NAMALWA (cell line): Measurements from ENCODE around the gene METTL17.
A peak's percentile ranks its signal among the peaks of the same experiment; 100 is the strongest.
"Not testable (repeated sequence)": the region's sequence is repeated elsewhere in the genome, so short reads cannot be mapped to it uniquely, and the experiment has no call there.

ENCODE experiments used
- DNase-seq: peaks from one replicate; pipeline ENCODE4 v3.0.0-alpha.2; 2015; ENCODE audit warnings: low spot score

The METTL17 gene, protein sequence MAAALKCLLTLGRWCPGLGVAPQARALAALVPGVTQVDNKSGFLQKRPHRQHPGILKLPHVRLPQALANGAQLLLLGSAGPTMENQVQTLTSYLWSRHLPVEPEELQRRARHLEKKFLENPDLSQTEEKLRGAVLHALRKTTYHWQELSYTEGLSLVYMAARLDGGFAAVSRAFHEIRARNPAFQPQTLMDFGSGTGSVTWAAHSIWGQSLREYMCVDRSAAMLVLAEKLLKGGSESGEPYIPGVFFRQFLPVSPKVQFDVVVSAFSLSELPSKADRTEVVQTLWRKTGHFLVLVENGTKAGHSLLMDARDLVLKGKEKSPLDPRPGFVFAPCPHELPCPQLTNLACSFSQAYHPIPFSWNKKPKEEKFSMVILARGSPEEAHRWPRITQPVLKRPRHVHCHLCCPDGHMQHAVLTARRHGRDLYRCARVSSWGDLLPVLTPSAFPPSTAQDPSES

DNA sequence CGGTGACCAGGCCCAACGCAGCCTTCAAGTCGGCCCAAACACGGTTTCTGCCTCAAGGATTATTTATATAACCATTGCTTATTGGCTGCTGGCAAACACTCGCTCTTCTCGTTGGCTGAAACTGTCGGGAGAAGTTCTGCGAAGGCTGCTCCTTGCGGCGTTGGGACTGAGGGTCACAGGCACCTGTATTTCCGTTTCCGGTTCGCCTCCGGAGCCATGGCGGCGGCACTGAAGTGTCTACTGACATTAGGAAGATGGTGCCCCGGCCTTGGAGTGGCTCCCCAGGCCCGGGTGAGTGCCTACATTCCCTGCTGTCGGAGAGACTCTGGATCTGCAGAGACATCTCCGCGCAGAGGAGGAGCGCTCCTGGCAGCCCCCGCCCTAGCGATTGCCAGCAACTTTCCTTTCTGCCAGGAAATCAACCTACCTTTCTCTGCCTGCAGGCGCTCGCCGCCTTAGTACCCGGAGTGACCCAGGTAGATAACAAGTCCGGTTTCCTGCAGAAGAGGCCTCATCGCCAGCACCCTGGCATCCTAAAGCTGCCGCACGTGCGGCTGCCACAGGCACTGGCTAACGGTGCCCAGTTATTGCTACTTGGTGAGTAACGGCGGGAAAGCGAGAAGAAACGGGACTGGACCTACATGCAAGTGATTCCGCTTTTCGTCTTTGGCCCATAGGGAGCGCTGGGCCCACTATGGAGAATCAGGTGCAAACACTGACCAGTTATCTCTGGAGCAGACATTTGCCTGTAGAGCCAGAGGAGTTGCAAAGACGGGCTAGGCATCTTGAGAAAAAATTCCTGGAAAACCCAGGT, at the start of gene METTL17:
Gene METTL17 (plus strand): TSS at position 194 of the 814 bp plus-strand sequence. CDS start 23 bp downstream, at position 217.
- DNase-seq = peak; percentile 98

DNA sequence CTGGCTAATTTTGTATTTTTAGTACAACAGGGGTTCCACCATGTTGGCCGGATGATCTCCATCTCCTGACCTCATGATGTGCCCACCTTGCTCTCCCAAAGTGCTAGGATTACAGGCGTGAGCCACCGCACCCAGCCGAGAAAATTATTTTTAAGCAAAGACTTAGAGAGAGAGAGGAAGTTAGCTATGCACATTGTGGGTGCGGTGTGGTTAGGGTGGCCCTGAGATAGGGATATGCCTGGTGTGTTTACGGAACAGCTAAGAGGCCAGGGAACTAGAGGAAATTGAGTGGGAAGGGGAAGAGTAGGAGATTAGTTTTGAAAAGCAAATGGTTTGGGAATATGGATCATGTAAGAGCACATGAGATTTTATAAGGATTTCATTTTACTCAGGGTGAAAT, 44.6 kb upstream of the METTL17 start:
- not testable (repeated sequence) for DNase-seq

DNA sequence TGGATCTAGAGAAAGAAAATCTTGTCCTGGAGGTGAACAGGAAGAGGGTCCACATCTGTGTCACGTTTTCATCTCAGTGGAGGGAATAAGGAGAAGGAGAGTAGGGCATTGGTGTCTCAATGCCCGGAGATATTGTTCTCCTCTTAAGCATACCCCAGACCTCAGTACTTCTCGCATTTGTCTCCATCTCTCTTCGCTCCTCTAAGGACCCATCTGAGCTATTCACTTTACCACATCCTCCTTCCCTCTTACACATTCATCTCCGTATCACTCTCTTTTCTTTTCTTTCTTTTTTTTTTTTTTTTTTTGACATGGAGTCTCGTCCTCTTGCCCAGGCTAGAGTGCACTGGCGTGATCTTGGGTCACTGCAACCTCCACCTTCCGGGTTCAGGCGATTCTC, 43.1 kb upstream of the METTL17 start:
- not testable (repeated sequence) for DNase-seq

DNA sequence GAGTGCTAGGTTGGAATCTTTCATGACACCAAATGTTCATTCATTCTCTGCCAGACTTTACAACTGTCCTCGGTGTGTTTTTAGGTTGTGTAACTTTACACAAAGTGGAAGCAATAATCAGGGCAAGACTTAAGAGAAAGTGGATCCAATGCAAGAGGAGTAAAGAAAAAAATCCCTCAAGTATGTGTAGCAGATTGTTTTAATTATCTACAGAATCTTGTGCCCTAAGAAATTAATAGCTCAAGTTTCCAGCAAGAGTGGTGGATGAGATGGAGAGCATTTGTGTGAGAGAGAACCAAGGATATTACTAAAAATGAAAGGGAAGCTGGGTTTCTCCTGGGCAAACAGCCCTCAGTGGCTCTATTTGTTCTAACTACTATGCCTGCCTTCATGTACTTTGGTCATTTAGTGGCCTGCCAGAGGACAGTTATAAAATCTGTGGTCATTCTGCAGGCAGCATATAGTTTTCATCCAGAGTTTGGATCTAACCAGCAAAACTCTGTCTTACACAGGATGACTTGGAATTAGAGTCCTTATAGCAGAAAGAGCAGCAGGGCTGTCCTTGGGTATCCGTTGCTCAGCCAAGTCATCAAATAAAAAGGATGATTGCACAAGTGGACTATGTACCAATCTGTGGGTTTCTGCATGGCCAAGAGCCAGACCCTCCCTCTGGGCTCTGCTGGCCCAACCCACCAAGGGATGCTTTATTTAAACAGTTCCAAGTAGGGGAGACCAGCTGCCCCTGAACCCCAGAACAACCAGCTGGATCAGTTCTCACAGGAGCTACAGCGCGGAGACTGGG, 34.8 kb upstream of the METTL17 start, which contains the start of gene RNASE2:
Gene RNASE2 (plus strand): TSS at position 752 of the 802 bp plus-strand sequence. CDS start 285 bp downstream, outside the sequence.
- not testable (repeated sequence) for DNase-seq

DNA sequence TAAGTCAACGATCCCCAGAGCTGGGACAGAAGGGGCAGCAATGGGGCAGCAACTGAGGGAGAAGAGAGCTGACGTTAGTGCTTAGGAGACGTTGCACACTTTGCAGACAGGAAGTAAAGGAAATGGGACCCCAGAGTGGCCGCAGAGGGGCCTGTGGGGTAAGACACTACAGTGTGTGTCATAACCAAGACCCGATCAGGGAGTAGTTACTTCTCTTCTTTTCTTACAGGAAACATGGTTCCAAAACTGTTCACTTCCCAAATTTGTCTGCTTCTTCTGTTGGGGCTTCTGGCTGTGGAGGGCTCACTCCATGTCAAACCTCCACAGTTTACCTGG, 34.3 kb upstream of the METTL17 start:
- DNase-seq = not testable (repeated sequence)

DNA sequence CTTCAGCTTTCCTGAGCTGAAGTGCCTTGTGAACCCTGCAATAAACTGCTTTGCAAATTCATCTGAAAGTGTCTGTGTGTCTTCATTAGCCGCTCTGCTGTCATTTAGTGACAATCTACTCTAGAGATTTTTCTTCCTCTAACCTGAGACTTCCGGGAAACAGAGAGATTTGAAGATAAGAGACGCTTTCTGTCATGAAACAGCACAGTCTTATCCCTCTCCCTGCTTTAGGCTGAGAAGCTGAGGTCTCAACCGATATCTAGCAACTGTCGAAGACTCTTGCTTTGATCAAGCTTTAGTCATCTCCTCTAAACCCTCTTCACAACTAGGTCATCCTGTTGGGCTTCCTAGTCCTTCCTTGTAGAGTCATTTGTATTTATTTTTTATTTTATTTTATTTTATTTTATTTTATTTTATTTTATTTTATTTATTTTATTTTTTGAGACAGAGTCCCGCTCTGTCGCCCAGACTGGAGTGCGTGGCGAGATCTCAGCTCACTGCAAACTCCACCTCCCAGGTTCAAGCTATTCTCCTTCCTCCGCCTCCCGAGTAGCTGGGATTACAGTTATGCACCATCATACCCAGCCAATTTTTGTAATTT, 33.3 kb upstream of the METTL17 start:
- no peak for DNase-seq

DNA sequence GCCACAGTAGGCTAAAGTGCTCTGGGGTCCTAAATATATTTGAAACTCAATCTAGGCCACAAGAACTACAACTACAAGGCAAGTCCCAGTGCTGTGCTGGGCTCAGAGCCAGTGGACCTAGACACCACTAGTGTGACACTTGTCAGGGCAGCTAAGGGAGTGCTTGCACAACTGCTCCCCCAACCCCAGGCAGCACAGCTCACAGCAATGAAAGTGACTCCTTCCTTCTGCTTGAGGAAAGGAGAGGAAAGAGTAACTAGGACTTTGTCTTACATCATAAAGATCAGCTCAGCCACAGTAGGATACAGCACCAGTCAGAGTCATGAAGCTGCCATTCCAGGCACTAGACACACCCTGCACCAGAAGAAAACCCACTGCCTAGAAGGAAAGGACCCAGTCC, 30.8 kb upstream of the METTL17 start:
- not testable (repeated sequence) for DNase-seq

DNA sequence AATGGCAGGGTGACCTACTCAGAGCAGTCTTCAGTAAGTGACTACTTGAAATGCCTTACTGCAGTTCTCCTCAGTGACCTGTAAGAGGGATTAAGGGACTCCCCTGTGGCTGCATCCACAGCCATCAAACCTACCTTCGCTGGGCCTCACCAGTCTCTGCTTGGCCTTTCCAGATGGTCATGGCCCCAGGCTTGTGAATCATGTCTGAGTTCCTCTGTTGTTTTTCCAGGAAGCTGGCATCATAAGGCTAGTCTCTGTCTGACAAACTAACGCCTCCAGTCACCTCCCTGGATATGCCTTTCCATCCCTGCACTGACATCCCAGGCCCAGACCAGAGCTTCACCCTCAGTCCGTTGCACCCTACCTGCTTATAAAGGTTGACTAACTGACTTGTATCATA, 20.4 kb upstream of the METTL17 start:
- no peak for DNase-seq

DNA sequence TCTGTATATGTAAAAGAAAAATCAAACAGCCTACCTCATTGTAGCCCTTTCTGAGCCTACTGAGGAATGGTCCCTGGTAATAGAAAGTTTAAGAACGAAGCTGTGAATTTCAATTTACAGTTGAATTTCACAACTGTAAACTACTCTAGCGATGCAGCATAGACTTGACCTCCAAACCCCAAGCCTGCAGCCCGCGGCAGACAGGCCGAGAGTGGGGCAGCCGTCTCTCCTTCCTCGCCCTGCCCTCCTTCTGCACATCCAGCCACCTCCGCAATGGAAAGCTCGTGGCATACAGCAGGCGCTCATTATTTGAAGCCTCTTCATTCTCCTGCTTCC, 19.2 kb upstream of the METTL17 start:
- DNase-seq = no peak

DNA sequence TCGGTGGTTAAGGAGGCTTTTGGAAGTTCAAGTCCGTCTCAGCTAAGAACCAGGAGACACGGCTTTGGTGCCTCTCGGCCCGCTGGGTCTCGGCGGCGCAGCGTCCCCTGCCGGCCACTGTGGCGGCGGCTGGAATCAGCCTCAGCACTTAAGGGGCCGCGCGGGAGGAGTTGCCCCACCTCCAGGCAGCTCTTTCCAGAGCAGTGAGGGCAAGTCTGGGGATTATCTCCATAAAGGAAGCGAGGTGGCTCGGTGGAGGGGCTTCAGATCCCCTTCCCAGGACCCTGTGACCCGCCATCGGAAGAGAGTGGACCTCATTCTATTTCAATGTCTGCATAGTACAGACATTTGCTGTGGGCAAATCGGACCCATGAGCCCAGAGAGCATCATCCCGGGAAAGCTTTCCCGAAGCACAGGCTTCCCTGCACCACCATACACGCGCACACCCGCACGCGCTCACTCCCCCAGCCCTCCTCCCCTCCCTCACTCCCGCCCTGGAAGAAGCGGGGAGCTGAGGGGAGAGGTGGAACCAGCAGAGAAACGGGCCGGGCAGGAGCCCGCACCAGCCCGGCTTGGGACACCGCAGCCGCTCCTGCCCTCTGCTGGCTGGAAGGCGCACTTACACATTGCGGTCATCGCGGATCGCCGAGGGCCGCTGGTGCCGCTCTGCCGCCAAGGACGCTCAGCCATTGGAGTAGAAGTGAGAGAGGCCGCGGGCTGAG, 18.6 kb upstream of the METTL17 start:
- DNase-seq = peak; percentile 85

DNA sequence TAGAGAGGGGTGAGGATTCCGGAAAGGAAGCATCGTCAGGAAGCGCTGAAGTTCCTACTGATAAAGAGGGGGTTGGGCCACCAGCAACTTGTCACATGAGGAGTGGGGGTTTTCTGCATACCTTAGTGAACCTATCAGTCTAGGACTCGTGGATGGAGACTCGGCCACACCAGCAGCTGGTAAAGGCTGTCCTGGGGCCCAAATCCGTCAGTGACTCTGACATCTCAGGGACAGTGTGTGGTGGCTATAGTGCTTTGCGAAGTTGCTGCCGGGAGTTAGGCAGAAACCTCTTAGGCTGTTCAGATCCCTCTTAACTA, 18.1 kb upstream of the METTL17 start:
- no peak for DNase-seq

DNA sequence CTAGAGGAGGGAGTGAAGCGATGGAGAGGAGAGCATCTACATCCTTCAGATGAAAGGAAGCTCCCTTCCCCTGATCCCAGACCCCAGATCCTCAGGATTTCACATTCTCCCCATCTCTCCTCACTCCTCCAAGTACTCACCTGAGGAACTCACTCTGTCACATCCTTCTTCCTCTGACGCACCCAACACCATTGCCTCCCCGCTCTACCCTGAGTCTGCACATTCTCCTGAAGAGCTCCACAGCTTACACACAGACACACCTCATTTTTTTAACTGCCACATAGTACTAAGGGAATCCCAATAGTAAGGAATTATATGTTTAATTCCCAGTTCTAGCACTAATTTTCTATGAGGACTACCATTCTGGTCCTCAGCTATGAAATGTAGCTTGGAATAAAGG, 16.3 kb upstream of the METTL17 start:
- DNase-seq = no peak

DNA sequence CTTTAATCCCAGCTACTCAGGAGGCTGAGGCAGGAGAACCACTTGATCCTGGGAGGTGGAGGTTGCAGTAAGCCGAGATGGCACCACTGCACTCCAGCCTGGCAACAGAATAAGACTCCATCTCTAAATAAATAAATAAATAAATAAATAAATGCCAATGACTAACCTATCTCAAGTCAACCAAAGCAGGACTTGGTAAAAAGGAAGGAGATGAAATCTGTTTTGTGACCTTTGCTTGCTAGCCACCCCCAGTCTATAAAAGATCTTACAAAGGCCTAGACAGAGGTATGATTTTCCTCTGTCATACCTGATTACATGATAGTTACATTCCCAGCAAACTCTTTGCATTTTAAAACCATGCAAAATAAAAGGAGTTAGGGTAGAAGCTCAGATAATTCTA, 13.5 kb upstream of the METTL17 start:
- DNase-seq = no peak

DNA sequence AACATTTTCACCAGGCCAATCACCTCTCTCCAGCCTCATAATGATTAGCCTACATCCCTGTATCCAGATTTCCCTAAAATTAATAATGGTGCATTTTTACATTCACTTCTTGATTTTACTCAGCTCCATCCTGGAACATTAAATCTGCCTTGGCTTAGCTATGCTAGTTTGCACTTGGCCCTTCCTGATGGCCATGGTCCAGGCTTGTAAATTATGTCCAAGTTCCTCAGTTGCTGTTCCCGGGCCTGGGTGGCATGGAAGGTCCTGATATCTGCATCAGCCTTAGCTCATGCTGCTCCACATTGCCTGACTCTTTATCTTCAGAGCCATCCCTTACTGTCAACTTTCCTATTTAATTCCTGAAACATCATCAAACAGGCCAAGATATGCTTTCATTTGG, 11.1 kb upstream of the METTL17 start:
- DNase-seq = no peak

DNA sequence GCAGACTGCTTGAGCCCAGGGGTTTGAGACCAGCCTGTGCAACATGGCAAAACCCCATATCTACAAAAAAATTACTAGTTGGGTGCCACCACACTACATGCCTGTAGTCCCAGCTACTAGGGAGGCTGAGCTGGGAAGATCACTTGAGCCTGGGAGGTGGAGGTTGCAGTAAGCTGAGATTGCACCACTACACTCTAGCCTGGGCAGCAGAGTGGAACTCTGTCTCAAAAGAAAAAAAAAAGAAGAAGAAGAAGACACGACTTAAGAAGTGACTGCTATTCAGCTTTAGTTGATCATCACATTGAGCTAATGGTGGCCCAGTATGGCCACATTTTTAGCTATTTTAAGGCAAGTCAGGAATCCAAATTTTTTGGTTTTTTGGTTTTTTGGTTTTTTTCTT, 8.9 kb upstream of the METTL17 start:
- no peak for DNase-seq

DNA sequence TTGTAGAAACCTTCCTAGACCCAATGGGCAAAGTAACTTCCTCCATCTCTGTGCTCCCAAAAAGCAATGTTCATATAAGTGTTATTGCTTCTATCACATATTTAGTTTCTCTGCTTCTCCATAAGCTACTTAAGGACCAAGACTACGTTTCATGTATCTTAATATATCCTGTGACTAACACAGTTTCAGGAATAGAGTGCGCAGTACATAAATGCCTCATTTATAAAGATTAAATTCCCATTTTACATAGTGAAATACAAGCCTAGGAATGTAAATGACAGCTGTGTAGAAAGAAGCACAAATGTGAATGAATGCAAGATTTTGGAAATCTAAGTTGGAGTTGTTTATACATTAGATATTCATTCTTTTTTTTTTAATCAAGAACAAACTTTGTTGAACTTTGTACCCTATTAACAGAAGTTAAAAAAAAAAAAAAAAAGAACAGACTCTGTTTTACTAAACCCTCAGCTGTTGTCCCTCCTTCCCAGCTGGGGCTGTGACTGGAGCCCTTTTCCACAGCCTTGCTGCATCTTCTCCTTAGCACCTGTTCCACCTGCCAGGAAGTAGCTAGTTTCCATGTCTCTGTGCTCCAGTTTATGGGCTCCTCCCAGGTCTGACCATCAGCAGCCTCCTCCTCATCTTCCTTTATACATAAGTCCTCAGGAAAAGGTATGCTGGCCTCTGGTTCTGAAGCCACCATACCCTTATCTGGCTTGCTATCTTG, 7.0 kb upstream of the METTL17 start:
- DNase-seq = no peak

DNA sequence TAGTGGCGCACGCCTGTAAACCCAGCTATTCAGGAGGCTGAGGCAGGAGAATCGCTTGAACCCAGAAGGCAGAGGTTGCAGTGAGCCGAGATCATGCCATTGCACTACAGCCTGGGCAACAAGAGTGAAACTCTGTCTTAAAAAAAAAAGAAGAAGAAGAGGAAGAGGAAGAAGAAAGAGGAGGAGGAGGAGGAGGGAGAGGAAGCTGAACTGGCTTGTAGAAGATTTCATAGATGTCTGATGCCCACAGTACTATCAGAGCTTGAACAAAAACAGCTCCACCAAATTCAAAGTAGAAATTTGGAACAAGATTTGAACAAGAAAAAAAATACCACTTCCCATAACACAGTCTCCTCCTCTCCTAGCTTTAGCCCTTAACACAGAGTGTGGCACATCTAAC, 4.1 kb upstream of the METTL17 start:
- DNase-seq = not testable (repeated sequence)

DNA sequence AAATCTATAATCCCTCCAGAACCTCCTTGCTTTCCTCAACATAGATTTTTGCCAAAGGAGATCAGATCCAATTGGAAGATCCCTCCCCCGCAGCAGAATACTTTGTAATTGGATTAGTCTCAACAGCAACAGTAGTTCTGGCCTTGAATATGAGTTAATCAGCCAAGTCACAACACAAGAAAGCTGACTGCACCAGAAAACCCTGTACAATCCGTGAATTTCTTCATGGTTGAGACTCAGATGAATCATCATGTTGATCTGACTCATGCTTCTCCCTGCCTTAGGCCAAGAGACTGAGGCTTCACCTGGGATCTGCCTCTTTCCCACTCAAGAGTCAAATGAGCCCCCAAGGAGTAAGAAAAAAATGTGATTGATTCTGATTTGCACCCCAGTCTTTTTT, 3.0 kb upstream of the METTL17 start:
- DNase-seq = no peak

DNA sequence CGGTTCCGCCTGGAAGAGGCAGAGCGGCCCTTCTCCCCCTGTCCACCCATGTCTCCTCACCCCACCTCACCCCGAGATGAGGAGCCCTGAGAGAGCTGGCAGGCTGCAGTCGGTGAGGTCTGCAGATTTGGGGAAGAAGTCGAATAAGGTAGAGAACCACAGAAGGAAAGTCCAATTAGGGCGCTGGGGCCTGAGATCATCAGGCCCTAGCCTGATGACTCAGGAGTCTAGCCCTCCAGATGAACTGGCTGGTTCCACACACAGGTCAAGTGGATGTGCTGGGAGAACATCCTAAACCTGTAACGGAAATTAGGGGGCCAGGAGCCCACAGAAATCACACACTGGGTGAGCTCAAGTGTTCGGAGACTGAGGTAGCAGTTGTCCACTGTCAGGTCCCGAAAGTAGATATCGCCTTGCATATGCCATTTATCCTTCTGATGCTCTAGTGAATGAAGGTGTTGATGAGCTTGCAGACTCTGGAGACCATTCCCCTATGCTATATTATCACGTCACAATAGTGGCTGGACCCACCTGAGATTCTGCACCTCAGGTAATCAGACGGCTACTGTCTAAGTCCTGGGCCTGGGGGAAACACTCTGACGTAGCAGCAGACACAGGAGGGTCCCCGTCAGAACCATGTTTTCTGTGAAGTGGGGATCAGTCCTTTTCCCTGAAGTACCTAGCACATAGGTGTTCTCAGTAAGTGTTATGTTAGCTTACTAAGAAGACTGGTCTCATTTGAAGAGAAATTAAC, 886 bp upstream of the METTL17 start:
- DNase-seq = peak; percentile 14

DNA sequence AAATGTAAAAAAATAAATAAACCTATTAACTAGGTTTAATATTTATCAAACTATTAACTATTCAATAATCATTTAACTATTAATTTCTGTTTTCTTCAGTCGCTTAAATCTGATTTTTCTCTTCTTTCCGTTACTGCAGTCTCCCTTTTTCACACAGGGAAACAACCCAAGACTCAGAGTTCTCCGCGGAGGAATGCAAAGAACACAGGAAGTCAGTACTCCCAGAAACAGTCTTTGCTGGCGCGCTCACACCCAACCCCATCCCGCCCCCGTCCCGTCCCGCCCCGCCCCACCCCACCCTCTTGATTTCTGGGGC, 351 bp upstream of the METTL17 start:
- DNase-seq = no peak
